Gastroesophageal sphincter (tissue), 4 donors: ENCODE results near the gene HPD. TPM values are rescaled to one million over a fixed set of nuclear protein-coding genes. Genes with fewer than 3 reads are reported as not detected.

ENCODE experiments used
- ATAC-seq: fragments of 150-250 bp; one replicate; pipeline ENCODE4 v1.9.1; 2016; ENCODE audit warnings: mild to moderate bottlenecking, moderate library complexity
- H3K27ac ChIP-seq, 4 donors: fragments of 200-600 bp; sonication (generic) in 3 of 4; 1 replicate in 3 of 4; 2 replicates in 1 of 4; pipeline ENCODE4 v1.5.1; 2016 to 2019
- H3K27me3 ChIP-seq: fragments of 200-600 bp; sonication (generic); one replicate; pipeline ENCODE4 v1.5.1; 2019
- H3K36me3 ChIP-seq, 2 donors: fragments of 200-600 bp; sonication (generic); one replicate each; pipeline ENCODE4 v1.5.1; 2019; ENCODE audit warnings: control low read depth in 1 of 2
- H3K4me1 ChIP-seq, 3 donors: fragments of 200-600 bp; sonication (generic); 1 replicate in 2 of 3; 2 replicates in 1 of 3; pipeline ENCODE4 v1.5.1; 2016 to 2019; ENCODE audit warnings: control low read depth in 2 of 3
- H3K4me3 ChIP-seq, 2 donors: fragments of 200-600 bp; sonication (generic); one replicate each; pipeline ENCODE4 v1.5.1; 2019; ENCODE audit warnings: mild to moderate bottlenecking in 1 of 2, moderate library complexity in 1 of 2
- H3K9me3 ChIP-seq, 3 donors: fragments of 200-600 bp; sonication (generic); one replicate each; pipeline ENCODE4 v1.5.1; 2017 to 2019; ENCODE audit warnings: control low read depth in 2 of 3
- CTCF ChIP-seq, 4 experiments: fragments of 200-600 bp in 2 of 4; fragments of 450-650 bp in 2 of 4; sonication (generic) in 1 of 4; IDR thresholded peaks; one replicate each; pipeline ENCODE4 v1.5.1; 2017 to 2019; ENCODE audit warnings: antibody characterized with exemption in 4 of 4, mild to moderate bottlenecking in 2 of 4, moderate library complexity in 2 of 4
- EP300 ChIP-seq: sonication (generic); formaldehyde crosslinking; IDR thresholded peaks from one replicate; pipeline ENCODE4 v1.6.1; 2017; ENCODE audit warnings: antibody characterized with exemption, mild to moderate bottlenecking
- POLR2A ChIP-seq, 2 donors: fragments of 450-650 bp; IDR thresholded peaks; one replicate each; pipeline ENCODE4 v1.6.1; 2017; ENCODE audit warnings: antibody characterized with exemption in 2 of 2, mild to moderate bottlenecking in 2 of 2, moderate library complexity in 1 of 2
- POLR2AphosphoS5 ChIP-seq: sonication (generic); formaldehyde crosslinking; IDR thresholded peaks from one replicate; pipeline ENCODE4 v1.6.1; 2017; ENCODE audit warnings: antibody characterized with exemption
- WGBS, 2 donors: methylation state at CpG; one replicate each; pipeline ENCODE4 v1.1.5; 2018; ENCODE audit warnings: low coverage in 1 of 2; 5-methylcytosine and 5-hydroxymethylcytosine counted together
- total RNA-seq, 4 donors: library from RNA; depleted of rRNA; stranded (reverse); fragments of >200 nt; gene quantifications; one replicate each; pipeline ENCODE4 v1.1.0, GENCODE V29; 2016

The HPD gene
- total RNA-seq, 4 donors from 2014 or later, result 1.2 to 5.0 (median 2.6) TPM; not detected in 1

- WGBS, 2 donors, result 0% methylated on average over 7 to 22 of the region's 45 CpGs
- TF ChIP-seq POLR2AphosphoS5 (no peak), CTCF (IDR thresholded peaks at IDR 0.05) (no peak), POLR2A (IDR thresholded peaks at IDR 0.05) (no peak), EP300 (no peak)
- H3K27me3 ChIP-seq, result no peaks in the 10 kb centered on the region
- no peak for ATAC-seq
- no peaks in the 10 kb centered on the region for H3K9me3 ChIP-seq
- peaks cover 0 to 59% (median 19%) of the 10 kb centered on the region in 3 donors for H3K4me1 ChIP-seq
- H3K4me3 ChIP-seq, result peak overlapping the region; percentile 85
- H3K27ac ChIP-seq, result peak overlapping the region; percentile 100
- H3K36me3 ChIP-seq, result peaks cover 0 to 36% of the 10 kb centered on the region in 2 donors
Observed at GRCh38 chr12:121805171-121806008, 53.3 kb downstream of the HPD start.

- TF ChIP-seq POLR2AphosphoS5 (no peak), CTCF (IDR thresholded peaks at IDR 0.05) (peak in 1 of 4 experiments; percentile 7)
- H3K27ac ChIP-seq, result peak overlapping the region; percentile 100
- H3K27me3 ChIP-seq, result no peaks in the 10 kb centered on the region
- ATAC-seq, result no peak
- peaks cover 0 to 54% (median 16%) of the 10 kb centered on the region in 3 donors for H3K4me1 ChIP-seq
- H3K9me3 ChIP-seq, result no peaks in the 10 kb centered on the region
- H3K4me3 ChIP-seq, result peak overlapping the region; percentile 85
- WGBS, 2 donors, result no CpG with 5 or more reads among the region's 63 CpGs
- H3K36me3 ChIP-seq, result peaks cover 0 to 28% of the 10 kb centered on the region in 2 donors
Observed at GRCh38 chr12:121804417-121805111, 54.1 kb downstream of the HPD start.

- H3K27ac ChIP-seq, result peak within 1 kb of the TSS; percentile 100
- no peak for ATAC-seq
- no peaks in the 10 kb centered on the region for H3K27me3 ChIP-seq
- WGBS, 2 donors, result 0% methylated on average over 9 of the region's 74 CpGs; no CpG with 5 or more reads in 1 of the 2 donors
- TF ChIP-seq EP300 (no peak), POLR2A (IDR thresholded peaks at IDR 0.05) (peak in 1 of 2 donors; percentile 52), POLR2AphosphoS5 (no peak), CTCF (IDR thresholded peaks at IDR 0.05) (peak in 1 of 4 experiments; percentile 14)
- H3K4me1 ChIP-seq, result peaks cover 0 to 60% (median 20%) of the 10 kb centered on the region in 3 donors
- peak within 1 kb of the TSS; percentile 85 for H3K4me3 ChIP-seq
- peaks cover 0 to 22% of the 10 kb centered on the region in 2 donors for H3K36me3 ChIP-seq
- H3K9me3 ChIP-seq, result no peaks in the 10 kb centered on the region
Observed at GRCh38 chr12:121803861-121804416, 54.7 kb downstream of the HPD start, which contains the start of gene SETD1B. Gene SETD1B (plus strand): TSS chr12:121804009. CDS start chr12:121804738, 729 bp downstream.

GRCh38 chr12:121802843-121803698 is 55.6 kb downstream of the HPD start:
- WGBS, 2 donors, result 0 to 1% methylated on average over 7 to 23 of the region's 65 CpGs
- peak; percentile 99 for TF ChIP-seq POLR2AphosphoS5
- TF ChIP-seq EP300, result no peak
- peak; percentile 94 to 96 for TF ChIP-seq POLR2A (IDR thresholded peaks at IDR 0.05)
- TF ChIP-seq CTCF (IDR thresholded peaks at IDR 0.05), result no peak
- Histone ChIP-seq H3K36me3 (peaks cover 0 to 13% of the 10 kb centered on the region in 2 donors), H3K27me3 (no peaks in the 10 kb centered on the region), H3K4me1 (peaks cover 0 to 62% (median 28%) of the 10 kb centered on the region in 3 donors), H3K4me3 (peak overlapping the region; percentile 85), H3K9me3 (no peaks in the 10 kb centered on the region), H3K27ac (peak overlapping the region; percentile 100)
- peak; percentile 59 for ATAC-seq
